HEK293 (cell line): Measurements from ENCODE around the gene LDLRAD4.

Experiments
- ELK4 ChIP-seq: IDR thresholded peaks from 2 replicates; pipeline ENCODE4 v1.6.1; 2011; ENCODE audit warnings: mild to moderate bottlenecking, low read depth, low read length, borderline replicate concordance
- PRDM10 ChIP-seq: fragments of 450-650 bp; formaldehyde crosslinking; IDR thresholded peaks from 2 replicates; pipeline ENCODE4 v1.5.1; 2016; ENCODE audit warnings: missing biosample characterization, missing genetic modification characterization
- SP3 ChIP-seq: fragments of 450-650 bp; formaldehyde crosslinking; IDR thresholded peaks from 2 replicates; pipeline ENCODE4 v1.5.1; 2016; ENCODE audit warnings: missing biosample characterization, missing genetic modification characterization
- ZNF133 ChIP-seq: fragments of 450-650 bp; formaldehyde crosslinking; IDR thresholded peaks from 2 replicates; pipeline ENCODE4 v1.5.1; 2016; ENCODE audit warnings: missing biosample characterization, missing genetic modification characterization
- ZNF174 ChIP-seq: fragments of 450-650 bp; formaldehyde crosslinking; IDR thresholded peaks from 2 replicates; pipeline ENCODE4 v1.5.0; 2017; ENCODE audit warnings: missing biosample characterization, mild to moderate bottlenecking, missing genetic modification characterization
- ZNF24 ChIP-seq: fragments of 450-650 bp; formaldehyde crosslinking; IDR thresholded peaks from 2 replicates; pipeline ENCODE4 v1.5.1; 2016; ENCODE audit warnings: missing biosample characterization, missing genetic modification characterization
- ZNF274 ChIP-seq, 2 experiments: fragments of 200-500 bp in 1 of 2; fragments of 450-650 bp in 1 of 2; sonication (Bioruptor generic) in 1 of 2; formaldehyde crosslinking in 1 of 2; IDR thresholded peaks; 2 replicates each; pipeline versions ENCODE4 v1.5.1 to v1.6.1; 2014 to 2016; ENCODE audit warnings: borderline replicate concordance in 1 of 2, inconsistent platforms in 1 of 2, low read length in 1 of 2, missing biosample characterization in 1 of 2, missing genetic modification characterization in 1 of 2
- ZNF548 ChIP-seq: fragments of 450-650 bp; formaldehyde crosslinking; IDR thresholded peaks from 2 replicates; pipeline ENCODE4 v1.5.1; 2016; ENCODE audit warnings: missing biosample characterization, missing genetic modification characterization
- ZNF558 ChIP-seq: fragments of 450-650 bp; formaldehyde crosslinking; IDR thresholded peaks from 2 replicates; pipeline ENCODE4 v1.5.1; 2016; ENCODE audit warnings: missing biosample characterization, missing genetic modification characterization
- ZNF623 ChIP-seq: fragments of 450-650 bp; formaldehyde crosslinking; IDR thresholded peaks from 2 replicates; pipeline ENCODE4 v1.5.1; 2016; ENCODE audit warnings: missing biosample characterization, missing genetic modification characterization
- ZNF776 ChIP-seq: fragments of 450-650 bp; formaldehyde crosslinking; IDR thresholded peaks from 2 replicates; pipeline ENCODE4 v1.5.0; 2017; ENCODE audit warnings: missing biosample characterization, missing genetic modification characterization, borderline replicate concordance
- TF ChIP-seq, protein P1 (sequence below): fragments of 450-650 bp; formaldehyde crosslinking; IDR thresholded peaks from 2 replicates; pipeline ENCODE4 v1.5.1; 2016; ENCODE audit warnings: missing biosample characterization, missing genetic modification characterization
- TF ChIP-seq, protein P2 (sequence below): fragments of 450-650 bp; formaldehyde crosslinking; IDR thresholded peaks from 2 replicates; pipeline ENCODE4 v1.5.1; 2017; ENCODE audit warnings: missing biosample characterization, missing genetic modification characterization
- TF ChIP-seq, protein P3 (sequence below): fragments of 450-650 bp; formaldehyde crosslinking; IDR thresholded peaks from 2 replicates; pipeline ENCODE4 v1.5.1; 2016; ENCODE audit warnings: missing biosample characterization, missing genetic modification characterization, low read depth

DNA sequence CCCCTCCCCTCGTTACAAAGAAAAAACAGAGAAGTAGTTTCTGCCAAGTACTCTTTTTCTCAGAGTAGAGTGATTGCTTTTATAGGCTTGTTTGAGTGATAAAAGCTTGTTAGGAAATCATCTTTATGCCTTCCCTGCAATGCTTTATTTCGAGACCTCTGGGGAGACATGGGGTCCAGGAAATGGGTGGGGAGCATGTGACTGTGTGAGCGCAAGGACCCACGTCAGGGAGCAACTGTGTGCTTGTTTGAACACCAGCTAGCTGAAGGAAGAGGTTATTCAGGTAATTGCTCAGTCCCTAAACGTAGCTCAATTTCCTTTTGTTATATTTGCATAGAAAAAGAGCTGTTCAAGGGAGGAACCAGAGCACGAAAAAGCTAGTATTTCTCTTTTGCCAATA, 320.5 kb downstream of the LDLRAD4 start:
- TF ChIP-seq, protein P1, sequence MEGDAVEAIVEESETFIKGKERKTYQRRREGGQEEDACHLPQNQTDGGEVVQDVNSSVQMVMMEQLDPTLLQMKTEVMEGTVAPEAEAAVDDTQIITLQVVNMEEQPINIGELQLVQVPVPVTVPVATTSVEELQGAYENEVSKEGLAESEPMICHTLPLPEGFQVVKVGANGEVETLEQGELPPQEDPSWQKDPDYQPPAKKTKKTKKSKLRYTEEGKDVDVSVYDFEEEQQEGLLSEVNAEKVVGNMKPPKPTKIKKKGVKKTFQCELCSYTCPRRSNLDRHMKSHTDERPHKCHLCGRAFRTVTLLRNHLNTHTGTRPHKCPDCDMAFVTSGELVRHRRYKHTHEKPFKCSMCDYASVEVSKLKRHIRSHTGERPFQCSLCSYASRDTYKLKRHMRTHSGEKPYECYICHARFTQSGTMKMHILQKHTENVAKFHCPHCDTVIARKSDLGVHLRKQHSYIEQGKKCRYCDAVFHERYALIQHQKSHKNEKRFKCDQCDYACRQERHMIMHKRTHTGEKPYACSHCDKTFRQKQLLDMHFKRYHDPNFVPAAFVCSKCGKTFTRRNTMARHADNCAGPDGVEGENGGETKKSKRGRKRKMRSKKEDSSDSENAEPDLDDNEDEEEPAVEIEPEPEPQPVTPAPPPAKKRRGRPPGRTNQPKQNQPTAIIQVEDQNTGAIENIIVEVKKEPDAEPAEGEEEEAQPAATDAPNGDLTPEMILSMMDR (tag by site-specific recombination): no peak
- no peak for TF ChIP-seq ZNF274 (IDR thresholded peaks at IDR 0.05; ENCODE audit: low read length)
- no peak for TF ChIP-seq ZNF274 (tag by site-specific recombination; IDR thresholded peaks at IDR 0.05; ENCODE audit: borderline replicate concordance)
- TF ChIP-seq, protein P2, sequence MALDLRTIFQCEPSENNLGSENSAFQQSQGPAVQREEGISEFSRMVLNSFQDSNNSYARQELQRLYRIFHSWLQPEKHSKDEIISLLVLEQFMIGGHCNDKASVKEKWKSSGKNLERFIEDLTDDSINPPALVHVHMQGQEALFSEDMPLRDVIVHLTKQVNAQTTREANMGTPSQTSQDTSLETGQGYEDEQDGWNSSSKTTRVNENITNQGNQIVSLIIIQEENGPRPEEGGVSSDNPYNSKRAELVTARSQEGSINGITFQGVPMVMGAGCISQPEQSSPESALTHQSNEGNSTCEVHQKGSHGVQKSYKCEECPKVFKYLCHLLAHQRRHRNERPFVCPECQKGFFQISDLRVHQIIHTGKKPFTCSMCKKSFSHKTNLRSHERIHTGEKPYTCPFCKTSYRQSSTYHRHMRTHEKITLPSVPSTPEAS: no peak
- TF ChIP-seq ZNF24 (tag by site-specific recombination): no peak
- no peak for TF ChIP-seq SP3 (tag by site-specific recombination)
- TF ChIP-seq ZNF558 (tag by site-specific recombination): no peak
- no peak for TF ChIP-seq ZNF548 (tag by site-specific recombination)
- TF ChIP-seq ZNF623 (tag by site-specific recombination): no peak
- no peak for TF ChIP-seq ZNF133
- TF ChIP-seq ELK4: no peak
- TF ChIP-seq ZNF174 (tag by site-specific recombination): no peak
- no peak for TF ChIP-seq ZNF776 (tag by site-specific recombination)
- TF ChIP-seq, protein P3, sequence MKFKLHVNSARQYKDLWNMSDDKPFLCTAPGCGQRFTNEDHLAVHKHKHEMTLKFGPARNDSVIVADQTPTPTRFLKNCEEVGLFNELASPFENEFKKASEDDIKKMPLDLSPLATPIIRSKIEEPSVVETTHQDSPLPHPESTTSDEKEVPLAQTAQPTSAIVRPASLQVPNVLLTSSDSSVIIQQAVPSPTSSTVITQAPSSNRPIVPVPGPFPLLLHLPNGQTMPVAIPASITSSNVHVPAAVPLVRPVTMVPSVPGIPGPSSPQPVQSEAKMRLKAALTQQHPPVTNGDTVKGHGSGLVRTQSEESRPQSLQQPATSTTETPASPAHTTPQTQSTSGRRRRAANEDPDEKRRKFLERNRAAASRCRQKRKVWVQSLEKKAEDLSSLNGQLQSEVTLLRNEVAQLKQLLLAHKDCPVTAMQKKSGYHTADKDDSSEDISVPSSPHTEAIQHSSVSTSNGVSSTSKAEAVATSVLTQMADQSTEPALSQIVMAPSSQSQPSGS (tag by site-specific recombination): no peak
- TF ChIP-seq PRDM10 (tag by site-specific recombination): no peak
